ENCODE measurements around the gene ARID5B. TPM values are rescaled to one million over a fixed set of nuclear protein-coding genes. Genes with fewer than 3 reads are reported as not detected.
A peak's percentile ranks its signal among the peaks of the same experiment; 100 is the strongest.

ARID5B gene
- total and polyA plus RNA-seq, 2 of the 4 experiments (the other 2 are of a cell fraction) = 41.0 to 125 TPM

GRCh38 chr10:61936770-61937169, 35.3 kb downstream of the ARID5B start:
- Histone ChIP-seq H3K23ac (ENCODE audit: low read depth, low read length) (no peak overlapping the region), H2BK5ac (ENCODE audit: low read depth, low read length, poor library complexity, severe bottlenecking) (peak overlapping the region; percentile 81), H3K4me1 (ENCODE audit: control insufficient read depth, insufficient read depth, low read length) (peaks cover 15% of the 10 kb centered on the region), H3K36me3 (ENCODE audit: control insufficient read depth, insufficient read depth, low read length) (peaks cover 14% of the 10 kb centered on the region), H3K4me2 (ENCODE audit: low read depth, low read length) (no peak overlapping the region; the same call in 1 of the 2 replicates), H3K4ac (ENCODE audit: low read depth, low read length) (peak overlapping the region; percentile 72), H2AFZ (replicated peaks; ENCODE audit: low read length, poor library complexity) (no peak overlapping the region), H3K4me3 (ENCODE audit: insufficient read depth, low read depth, low read length) (no peak overlapping the region), H3K14ac (replicated peaks; ENCODE audit: low read depth, low read length) (peak overlapping the region; percentile 61; the same call in 1 of the 2 replicates), H3K27ac (ENCODE audit: insufficient read depth, low read length) (peak overlapping the region; percentile 66; the same call in 1 of the 2 replicates), H3K9ac (ENCODE audit: low read depth, low read length) (0 out of 2 replicates have a peak overlapping the region, but pooled peaks have one; percentile 28), H2AK5ac (ENCODE audit: low read depth, low read length) (peak overlapping the region; percentile 36; the same call in 1 of the 2 replicates), H2AK9ac (replicated peaks; ENCODE audit: low read depth, low read length, poor library complexity) (no peak overlapping the region), H2BK120ac (ENCODE audit: low read depth, low read length) (peak overlapping the region; percentile 60; the same call in 1 of the 2 replicates), H2BK20ac (ENCODE audit: low read depth, low read length) (0 out of 2 replicates have a peak overlapping the region, but pooled peaks have one; percentile 45), H4K20me1 (ENCODE audit: insufficient read depth, low read length) (peaks cover 18% of the 10 kb centered on the region; the same call in 1 of the 2 replicates), H3K79me1 (ENCODE audit: low read depth in 1 of 2, low read length in 2 of 2) (peaks cover 39 to 74% of the 10 kb centered on the region in 2 experiments), H3K56ac (ENCODE audit: extremely low read depth, insufficient read depth, low read length) (no peak overlapping the region), H4K91ac (ENCODE audit: insufficient read depth, low read depth, low read length) (peak overlapping the region; percentile 78), H3K27me3 (ENCODE audit: control insufficient read depth, insufficient read depth, low read length) (no peaks in the 10 kb centered on the region), H4K5ac (ENCODE audit: low read depth, low read length) (peak overlapping the region; percentile 27), H3K9me1 (ENCODE audit: insufficient read depth, low read length) (peaks cover 7% of the 10 kb centered on the region), H3K18ac (ENCODE audit: low read depth, low read length) (peak overlapping the region; percentile 71), H4K8ac (ENCODE audit: low read depth in 2 of 2, low read length in 2 of 2) (peak overlapping the region; percentile 18 to 61; a peak in 3 of 4 replicates), H3K9me3 (ENCODE audit: control insufficient read depth, insufficient read depth, low read length) (no peaks in the 10 kb centered on the region), H2BK15ac (ENCODE audit: low read depth, low read length) (peak overlapping the region; percentile 79; the same call in 2 of the 3 replicates)
- ATAC-seq (ENCODE audit: low read depth) = no peak
- POLR2A ChIA-PET (ENCODE audit: unreplicated experiment) = interaction anchor here (0.6 kb wide), 1 partner anchor 17 kb away, joined by 4 read pairs; no protein-coding TSS in a partner anchor
- dilution Hi-C loops (cut with HindIII; ENCODE audit: low sequenced_read_pairs, unreplicated experiment) = no loop called here
- DNase-seq = no peak
- TF ChIP-seq CHD1 (IDR thresholded peaks at IDR 0.05; ENCODE audit: low read depth, low read length) (no peak), RAD21 (IDR thresholded peaks at IDR 0.05; ENCODE audit: low read length) (no peak), MXI1 (IDR thresholded peaks at IDR 0.05; ENCODE audit: borderline replicate concordance, low read depth, low read length) (no peak), RCOR1 (IDR thresholded peaks at IDR 0.05; ENCODE audit: insufficient replicate concordance, low read length) (no peak), USF2 (IDR thresholded peaks at IDR 0.05; ENCODE audit: low read depth, low read length) (no peak), BHLHE40 (IDR thresholded peaks at IDR 0.05; ENCODE audit: low read depth, low read length) (no peak), NFE2L2 (IDR thresholded peaks at IDR 0.05; ENCODE audit: low read depth, low read length) (no peak), POLR2A (IDR thresholded peaks at IDR 0.05; ENCODE audit: low read depth, low read length) (no peak), MAFK (IDR thresholded peaks at IDR 0.05; ENCODE audit: low read depth, low read length) (no peak)
- TF ChIP-seq, protein P1, sequence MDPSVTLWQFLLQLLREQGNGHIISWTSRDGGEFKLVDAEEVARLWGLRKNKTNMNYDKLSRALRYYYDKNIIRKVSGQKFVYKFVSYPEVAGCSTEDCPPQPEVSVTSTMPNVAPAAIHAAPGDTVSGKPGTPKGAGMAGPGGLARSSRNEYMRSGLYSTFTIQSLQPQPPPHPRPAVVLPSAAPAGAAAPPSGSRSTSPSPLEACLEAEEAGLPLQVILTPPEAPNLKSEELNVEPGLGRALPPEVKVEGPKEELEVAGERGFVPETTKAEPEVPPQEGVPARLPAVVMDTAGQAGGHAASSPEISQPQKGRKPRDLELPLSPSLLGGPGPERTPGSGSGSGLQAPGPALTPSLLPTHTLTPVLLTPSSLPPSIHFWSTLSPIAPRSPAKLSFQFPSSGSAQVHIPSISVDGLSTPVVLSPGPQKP (IDR thresholded peaks at IDR 0.05; ENCODE audit: borderline replicate concordance, low read depth, low read length) = no peak
- 100% methylated on average over 1 of the region's 3 CpGs; no CpG with 5 or more reads in 1 of the 2 experiments for WGBS, 2 experiments (ENCODE audit: extremely low coverage in 2 of 2, insufficient read length in 1 of 2)
- intact Hi-C loops (cut with micrococcal nuclease) = no loop called here
- BruUV-seq (replicated peaks) = no TSS peak
- in situ Hi-C loops (cut with MboI; ENCODE audit: low sequenced_read_pairs) = no loop called here
- CTCF ChIA-PET = interaction anchor here (0.6 kb wide), 1 partner anchor 236 kb away, joined by 4 read pairs; no protein-coding TSS in a partner anchor
